Psoas muscle (tissue), 8 donors: ENCODE data around the gene GDF2. TPM values are rescaled to one million over a fixed set of nuclear protein-coding genes. Genes with fewer than 3 reads are reported as not detected.

Experiments used
- ATAC-seq, 4 donors: fragments of 200-7000 bp; cut with Tn5 transposase; one replicate each; pipeline ENCODE4 v1.9.1; 2020; ENCODE audit warnings: moderate library complexity in 3 of 4, mild to moderate bottlenecking in 2 of 4
- DNase-seq, 2 donors: peaks; one replicate each; pipeline ENCODE4 v3.0.0-alpha.2; 2020
- H3K27ac ChIP-seq: fragments of 200-600 bp; one replicate; pipeline ENCODE4 v1.8.0; 2022
- H3K27me3 ChIP-seq, 3 donors: fragments of 200-600 bp in 1 of 3; one replicate each; pipeline versions ENCODE4 v1.6.1 to v1.8.0; 2013 to 2022; ENCODE audit warnings: low read length in 2 of 3, mild to moderate bottlenecking in 2 of 3, moderate library complexity in 1 of 3; ENCODE audit not compliant: insufficient read depth in 3 of 3
- H3K36me3 ChIP-seq, 2 donors: fragments of 200-600 bp in 1 of 2; one replicate each; pipeline versions ENCODE4 v1.6.1 to v1.8.0; 2013 to 2022; ENCODE audit warnings: low read depth in 1 of 2, mild to moderate bottlenecking in 1 of 2, moderate library complexity in 1 of 2; ENCODE audit not compliant: insufficient read depth in 1 of 2
- H3K4me1 ChIP-seq: fragments of 200-600 bp; one replicate; pipeline ENCODE4 v1.8.0; 2022
- H3K4me3 ChIP-seq: fragments of 200-600 bp; one replicate; pipeline ENCODE4 v1.8.0; 2022; ENCODE audit warnings: mild to moderate bottlenecking
- H3K9me3 ChIP-seq: fragments of 200-600 bp; one replicate; pipeline ENCODE4 v1.8.0; 2022
- CTCF ChIP-seq: fragments of 200-600 bp; IDR thresholded peaks from one replicate; pipeline ENCODE4 v1.8.0; 2022; ENCODE audit warnings: antibody characterized with exemption
- WGBS, 3 donors: extraction: QIAGEN DNeasy Blood & Tissue Kit; methylation state at CpG; one replicate each; pipeline versions ENCODE4 v1.1.6 to v1.1.7; 2013; 5-methylcytosine and 5-hydroxymethylcytosine counted together
- intact Hi-C, 2 donors: fragments of 100-400 bp; cut with DNase I; formaldehyde crosslinking; loops; one replicate each; pipeline versions ENCODE4 v1.11.0 to v1.14.2; 2022
- polyA plus RNA-seq, 3 donors: library from polyadenylated mRNA; stranded (reverse); fragments of 200-250 nt; gene quantifications; one replicate each; pipeline ENCODE4 v1.2.3, GENCODE V29; 2013
- total RNA-seq, 4 donors: library from RNA; stranded (reverse); fragmentation: NEBNext Ultra II Directional in 2 of 4; extraction: Animal tissue kit (Norgen Biotek cat#: 25700) in 2 of 4; gene quantifications; one replicate each; pipeline versions ENCODE4 v1.2.1 to v1.2.4, GENCODE V29; 2021 to 2023
- donor health status: healthy with polysubstance abuse.
- donor health status: DM: no; HTN: no; CAD: no; lungs with moderate emphysema.
- donor health status: Bipolar disorder and iron deficiency.
- donor health status: healthy.
- donor health status: DM: yes; HTN: yes; CAD: no.
- donor health status: DM: no; HTN: no; CAD: no.
- donor health status: DM: no; HTN: no; CAD: no.
- donor health status: DM: yes; HTN: yes; CAD: no.

Gene GDF2
- total and polyA plus RNA-seq, 7 donors, result not detected

- 65 to 76% (median 66%) methylated on average over 3 of the region's 3 CpGs for WGBS, 3 donors
- intact Hi-C loops, result no loop called here
- no peaks in the 10 kb centered on the region for H3K36me3 ChIP-seq
- no peak overlapping the region for H3K4me3 ChIP-seq
- no peak overlapping the region for H3K27ac ChIP-seq
- no peaks in the 10 kb centered on the region for H3K4me1 ChIP-seq
- TF ChIP-seq CTCF, result no peak
- ATAC-seq (no peak), DNase-seq (peak in 1 of 2 donors; percentile 4)
- H3K9me3 ChIP-seq, result no peaks in the 10 kb centered on the region
- H3K27me3 ChIP-seq, result peaks cover 0 to 3% (median 0%) of the 10 kb centered on the region in 3 donors
Measured at GRCh38 chr10:47332371-47332770, 10.1 kb downstream of the GDF2 start.

- no peak overlapping the region for H3K4me3 ChIP-seq
- peak in 1 of 2 donors; percentile 6 for DNase-seq
- intact Hi-C loops, result no loop called here
- ATAC-seq, result no peak
- H3K4me1 ChIP-seq, result no peaks in the 10 kb centered on the region
- no peaks in the 10 kb centered on the region for H3K9me3 ChIP-seq
- TF ChIP-seq CTCF, result no peak
- H3K27me3 ChIP-seq, result peaks cover 0 to 3% (median 0%) of the 10 kb centered on the region in 3 donors
- no peaks in the 10 kb centered on the region for H3K36me3 ChIP-seq
- no peak overlapping the region for H3K27ac ChIP-seq
- WGBS, 3 donors, result 63 to 73% (median 70%) methylated on average over 3 of the region's 3 CpGs
Measured at GRCh38 chr10:47332946-47333345, 10.7 kb downstream of the GDF2 start.

- 87 to 92% (median 88%) methylated on average over 6 of the region's 6 CpGs for WGBS, 3 donors
- peaks cover 0 to 3% (median 0%) of the 10 kb centered on the region in 3 donors for H3K27me3 ChIP-seq
- H3K4me1 ChIP-seq, result no peaks in the 10 kb centered on the region
- H3K4me3 ChIP-seq, result no peak overlapping the region
- TF ChIP-seq CTCF, result no peak
- intact Hi-C loops, result no loop called here
- H3K27ac ChIP-seq, result no peak overlapping the region
- no peak for ATAC-seq
- DNase-seq, result peak in 1 of 2 donors; percentile 4
- H3K9me3 ChIP-seq, result no peaks in the 10 kb centered on the region
- no peaks in the 10 kb centered on the region for H3K36me3 ChIP-seq
Measured at GRCh38 chr10:47333532-47333931, 11.3 kb downstream of the GDF2 start.

- no peaks in the 10 kb centered on the region for H3K4me1 ChIP-seq
- 63 to 69% (median 66%) methylated on average over 8 of the region's 8 CpGs for WGBS, 3 donors
- no peaks in the 10 kb centered on the region for H3K9me3 ChIP-seq
- no peak overlapping the region for H3K27ac ChIP-seq
- peaks cover 0 to 3% (median 0%) of the 10 kb centered on the region in 3 donors for H3K27me3 ChIP-seq
- ATAC-seq, result no peak
- peak in 1 of 2 donors; percentile 8 for DNase-seq
- H3K36me3 ChIP-seq, result no peaks in the 10 kb centered on the region
- TF ChIP-seq CTCF, result no peak
- no peak overlapping the region for H3K4me3 ChIP-seq
- intact Hi-C loops, result no loop called here
Measured at GRCh38 chr10:47334466-47335295, 12.4 kb downstream of the GDF2 start.
